Endometrial microvascular endothelial cells (primary cell): ENCODE measurements around the gene GOLGA7B. TPM values are rescaled to one million over a fixed set of nuclear protein-coding genes. Genes with fewer than 3 reads are reported as not detected.

Experiments
- in situ Hi-C: cut with HindIII; loops from 2 replicates; pipeline ENCODE4 v1.10.0; 2017; ENCODE audit warnings: low sequenced_read_pairs, low pct_unique_long_range_greater_than_20kb; ENCODE audit errors: inconsistent ontology term
- total RNA-seq: library from RNA; depleted of rRNA; stranded (reverse); fragments of >200 nt; gene quantifications from one replicate; pipeline ENCODE4 v1.2.3, GENCODE V29; 2015; ENCODE audit errors: inconsistent ontology term

GOLGA7B gene
- total RNA-seq: not detected

DNA sequence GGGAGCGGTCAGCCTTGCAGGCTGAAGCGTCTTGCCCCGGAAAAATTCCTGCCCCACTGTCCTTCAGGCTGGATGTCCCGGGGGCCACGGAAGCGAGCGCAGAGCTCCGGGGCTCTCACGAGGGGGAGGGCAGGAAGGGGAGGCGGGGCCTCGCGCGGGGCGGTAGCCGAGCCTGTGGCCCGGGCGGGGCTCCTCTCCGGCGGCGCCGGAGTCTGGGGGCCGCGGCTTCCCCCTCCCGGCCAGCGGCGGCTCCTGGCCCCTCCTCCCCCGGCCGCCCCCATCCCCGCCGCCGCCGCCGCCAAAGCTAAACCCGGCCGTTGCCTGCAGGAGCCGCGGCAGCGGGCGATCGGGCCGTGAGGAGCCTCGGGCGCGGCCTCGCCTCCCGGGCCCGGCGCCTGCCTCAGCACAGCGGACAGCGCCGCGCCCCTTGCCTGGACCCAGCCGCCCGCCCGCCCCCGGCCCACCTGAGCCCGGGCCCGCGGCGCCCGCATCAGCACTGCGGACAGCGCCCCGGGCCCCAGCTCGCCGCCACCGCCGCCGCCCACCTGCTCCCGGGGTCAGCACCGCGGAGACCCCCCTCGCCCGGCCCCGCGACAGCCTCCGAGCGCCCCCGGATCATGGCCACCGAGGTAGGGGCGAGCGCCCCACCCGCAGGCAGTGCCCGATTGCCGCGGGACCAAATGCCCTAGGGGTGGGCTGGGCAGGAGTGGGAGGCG lies at the start of gene GOLGA7B:
TSS of gene GOLGA7B (plus strand) at position 157 of the 716 bp plus-strand sequence. CDS start at position 618, 461 bp downstream.
- in situ Hi-C loops: no loop called here

DNA sequence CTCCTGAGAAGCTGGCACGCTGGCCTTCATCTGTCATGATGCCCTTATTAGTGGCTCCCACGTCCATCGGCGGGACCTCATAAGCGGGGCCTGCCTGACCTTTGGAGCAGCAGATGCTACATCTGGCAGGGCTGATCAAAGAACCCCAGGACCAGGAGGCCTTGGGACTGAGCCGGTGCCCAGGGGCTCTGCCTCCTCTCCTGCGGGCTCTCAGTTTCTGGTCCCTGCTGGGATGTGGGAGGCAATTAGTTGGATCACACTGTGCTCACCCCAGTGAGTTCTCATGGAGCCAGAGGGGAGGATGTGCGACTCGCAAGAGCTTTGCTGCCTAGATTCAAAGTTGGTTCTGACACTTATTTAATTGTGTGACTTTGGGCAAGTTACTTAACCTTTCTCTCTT lies 49.2 kb upstream of the GOLGA7B start:
- in situ Hi-C loops: no loop called here

DNA sequence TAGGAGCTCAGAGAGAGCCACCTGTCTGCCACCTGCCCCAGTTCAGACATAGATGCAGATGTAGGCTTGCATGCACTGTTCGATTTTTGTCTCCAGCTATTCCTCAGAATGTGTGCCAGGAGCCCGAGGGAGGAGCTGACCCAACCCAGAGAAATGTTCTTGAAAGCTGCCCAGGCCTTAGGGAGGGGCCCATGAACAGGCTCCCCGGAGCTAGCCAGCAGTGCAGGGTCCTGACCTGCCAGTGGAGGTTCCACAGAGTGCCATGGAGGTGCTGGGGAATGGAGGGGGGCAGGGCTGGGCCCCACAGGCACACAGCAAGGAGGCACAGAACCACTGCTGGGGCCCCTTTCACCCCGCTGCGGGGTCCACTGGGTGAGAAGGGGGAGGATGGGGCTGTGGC lies 48.2 kb upstream of the GOLGA7B start:
- in situ Hi-C loops: no loop called here

DNA sequence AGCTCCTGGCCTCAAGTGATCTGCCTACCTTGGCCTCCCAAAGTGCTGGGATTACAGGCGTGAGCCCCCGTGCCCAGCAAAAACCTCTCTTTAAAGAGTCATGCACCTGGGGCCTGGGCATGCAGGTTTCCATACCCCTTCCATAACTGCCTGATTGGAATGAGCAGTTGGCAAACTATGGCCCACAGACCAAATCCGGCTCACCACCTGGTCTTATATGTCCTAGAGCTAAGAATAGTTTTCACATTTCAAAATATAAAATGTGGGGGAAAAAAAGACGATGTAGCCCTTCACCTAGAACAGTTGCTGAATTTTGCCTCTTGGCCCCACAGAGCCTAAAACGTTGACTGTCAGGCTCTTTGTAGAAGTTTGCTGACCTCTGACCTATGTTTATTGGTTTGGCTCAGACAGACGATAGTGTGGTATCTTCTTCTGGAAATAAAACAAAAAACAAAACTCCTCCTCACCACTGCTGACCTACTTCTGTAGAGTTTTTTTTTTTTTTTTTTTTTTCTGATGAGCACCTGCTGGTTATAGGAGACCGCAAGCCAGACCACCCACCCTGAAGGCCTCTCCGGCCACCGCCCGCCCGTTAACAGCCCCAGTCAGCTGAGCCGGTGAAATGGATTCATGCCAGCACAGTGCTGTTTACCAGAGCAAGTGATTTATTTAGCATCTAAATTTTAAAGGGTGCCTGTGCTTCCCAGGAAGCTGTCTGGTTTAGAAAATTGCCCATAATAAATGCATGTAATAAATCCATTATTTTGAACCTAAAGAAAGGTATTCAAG lies 44.4 kb upstream of the GOLGA7B start:
- in situ Hi-C loops: no loop called here

DNA sequence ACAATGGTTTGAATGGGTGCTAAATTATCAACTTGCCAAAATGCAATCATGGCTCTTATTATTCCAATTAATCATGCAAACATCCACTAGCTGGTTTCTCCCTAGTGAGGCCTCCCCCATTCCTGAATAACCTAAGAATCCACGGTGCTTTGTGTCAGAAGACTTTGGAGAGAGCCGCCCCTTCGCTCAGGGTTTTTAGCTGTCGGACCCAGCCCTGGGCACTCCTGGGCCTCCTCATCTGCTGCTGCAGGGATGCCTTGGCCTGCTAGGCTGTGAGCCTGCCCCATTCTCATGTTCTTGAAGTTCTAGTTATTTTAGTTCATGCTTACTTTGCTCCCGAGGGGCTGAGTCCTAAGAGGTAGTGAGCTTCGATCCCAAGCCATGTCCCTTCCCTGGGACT lies 43.7 kb upstream of the GOLGA7B start:
- in situ Hi-C loops: no loop called here

DNA sequence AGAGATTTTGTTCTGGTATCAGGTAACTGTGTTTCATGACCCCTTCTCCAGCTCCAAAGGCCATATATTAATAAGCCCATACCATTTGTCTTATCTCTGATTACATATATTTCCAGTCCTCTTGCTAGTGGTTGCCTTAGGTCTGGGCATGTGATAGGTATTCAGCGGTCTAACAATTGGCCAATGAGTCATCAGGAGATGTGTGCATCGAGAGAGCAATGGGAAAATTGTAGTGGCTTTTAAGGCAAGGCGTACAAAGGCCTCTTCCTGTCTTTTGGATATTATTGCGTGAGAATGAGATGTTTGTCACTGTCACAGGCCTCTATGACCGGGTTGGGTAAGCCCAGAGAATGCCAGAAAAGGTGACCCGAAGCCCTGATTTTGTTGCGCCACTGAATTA lies 39.2 kb upstream of the GOLGA7B start:
- in situ Hi-C loops: no loop called here

DNA sequence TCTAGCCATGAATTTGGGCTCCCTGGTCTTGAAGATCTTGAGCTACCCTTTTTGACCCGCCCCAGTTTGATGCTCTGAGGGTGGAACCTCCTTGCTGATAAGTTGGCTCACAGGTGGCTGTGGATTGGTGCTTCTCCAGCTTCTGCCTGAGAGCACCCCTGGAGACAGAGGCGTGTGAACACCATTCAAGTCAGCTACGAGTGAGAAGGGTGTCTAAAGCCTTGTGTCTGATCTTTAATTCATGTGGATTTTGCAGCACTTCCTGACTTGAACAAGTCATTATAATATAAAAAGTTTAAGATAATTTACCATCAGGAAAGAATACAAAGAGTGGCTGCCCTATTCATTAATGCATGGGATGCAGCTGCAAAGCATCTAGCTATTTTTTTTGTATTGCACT lies 37.7 kb upstream of the GOLGA7B start:
- in situ Hi-C loops: no loop called here

DNA sequence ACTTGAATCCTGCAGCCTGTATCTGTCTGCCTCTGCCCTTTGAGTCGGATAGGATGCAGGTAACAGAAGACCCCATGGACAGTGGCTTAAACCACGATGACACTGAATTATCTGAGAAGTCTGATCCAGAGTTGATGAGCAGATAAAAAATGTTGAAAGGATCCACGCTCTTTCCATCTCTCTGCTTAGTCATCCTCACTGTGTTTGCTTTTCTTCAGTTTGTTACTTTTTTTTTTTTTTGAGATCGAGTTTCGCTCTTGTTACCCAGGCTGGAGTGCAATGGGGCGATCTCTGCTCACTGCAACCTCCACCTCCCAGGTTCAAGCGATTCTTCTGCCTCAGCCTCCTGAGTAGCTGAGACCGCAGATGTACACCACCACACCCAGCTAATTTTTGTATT lies 36.9 kb upstream of the GOLGA7B start:
- in situ Hi-C loops: no loop called here

DNA sequence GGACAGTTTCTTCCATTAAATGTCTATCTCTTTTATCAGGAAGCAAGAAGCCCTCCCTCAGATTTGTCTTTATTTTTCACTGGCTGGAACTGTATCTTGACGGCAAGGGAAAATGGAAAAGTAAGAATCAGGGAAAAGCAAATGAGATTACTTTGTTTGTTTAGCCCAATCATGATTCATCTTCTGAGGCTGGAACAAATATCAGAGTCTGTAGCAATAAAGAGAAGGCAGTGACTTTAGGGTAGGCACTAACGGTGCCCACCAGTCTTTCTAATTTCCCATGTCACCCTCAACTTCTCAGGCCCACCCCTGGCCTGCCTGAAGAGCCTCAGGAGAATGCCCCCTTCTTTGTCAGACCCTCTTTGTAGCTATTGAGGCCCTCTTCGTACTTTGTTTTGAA lies 36.3 kb upstream of the GOLGA7B start:
- in situ Hi-C loops: no loop called here

DNA sequence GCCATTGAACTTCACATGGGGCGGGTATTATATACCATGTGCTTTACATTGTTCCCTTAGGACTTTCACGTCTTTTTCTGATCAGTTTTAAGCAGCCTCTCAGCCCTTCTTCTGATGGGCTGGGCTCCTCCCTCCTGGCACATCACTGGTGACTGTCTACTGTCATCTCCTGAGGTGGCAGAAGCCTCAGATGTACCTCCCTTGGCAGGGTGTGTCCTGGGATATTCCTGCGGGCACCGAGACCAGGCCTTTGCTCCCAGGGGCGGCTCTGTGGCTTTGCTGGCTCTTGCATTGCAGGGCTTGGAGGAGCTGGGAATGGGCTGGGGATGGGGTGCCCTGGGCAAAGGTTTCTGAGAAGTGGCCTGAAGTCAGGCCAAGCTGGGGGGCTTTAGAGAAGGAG lies 34.6 kb upstream of the GOLGA7B start:
- in situ Hi-C loops: no loop called here

DNA sequence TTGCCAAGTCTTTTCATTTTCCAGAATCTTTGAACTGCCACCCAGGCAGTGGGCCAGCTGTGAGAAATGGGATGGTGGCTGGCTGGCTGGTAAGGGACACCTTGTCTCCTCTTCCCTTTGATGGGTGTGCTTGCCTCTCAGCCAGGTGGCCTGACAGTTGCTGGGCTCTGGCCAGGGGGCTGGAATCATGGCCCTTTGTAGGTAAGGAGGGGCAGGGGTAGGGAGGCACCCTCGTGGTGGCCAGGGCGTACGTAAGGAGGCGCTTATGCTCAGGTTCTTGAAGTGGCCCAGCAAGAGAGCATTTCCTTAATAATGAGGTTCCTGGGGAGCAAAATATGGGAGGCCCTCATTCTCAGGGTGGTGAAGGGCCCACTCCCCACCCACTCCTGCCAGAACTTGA lies 33.0 kb upstream of the GOLGA7B start:
- in situ Hi-C loops: no loop called here

DNA sequence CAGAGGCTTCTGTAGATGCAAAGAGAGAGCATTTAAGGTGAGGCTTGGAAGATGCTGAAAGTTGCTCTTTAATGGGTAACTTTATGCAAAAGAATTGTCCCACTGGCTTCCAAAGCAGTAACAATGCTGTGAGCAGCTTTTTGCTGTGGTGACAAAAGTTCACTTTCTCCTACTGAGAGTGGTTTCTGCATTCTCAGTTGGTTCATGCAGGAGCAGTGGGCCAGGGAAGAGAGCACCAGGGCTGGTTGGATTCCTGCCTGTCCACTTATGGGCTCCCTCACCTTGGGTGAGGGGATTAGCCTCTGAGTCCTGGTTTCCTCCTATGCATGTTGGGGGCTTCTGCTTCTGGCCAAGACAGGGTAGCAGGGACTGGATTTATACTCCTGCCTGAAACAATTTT lies 31.1 kb upstream of the GOLGA7B start:
- in situ Hi-C loops: no loop called here

DNA sequence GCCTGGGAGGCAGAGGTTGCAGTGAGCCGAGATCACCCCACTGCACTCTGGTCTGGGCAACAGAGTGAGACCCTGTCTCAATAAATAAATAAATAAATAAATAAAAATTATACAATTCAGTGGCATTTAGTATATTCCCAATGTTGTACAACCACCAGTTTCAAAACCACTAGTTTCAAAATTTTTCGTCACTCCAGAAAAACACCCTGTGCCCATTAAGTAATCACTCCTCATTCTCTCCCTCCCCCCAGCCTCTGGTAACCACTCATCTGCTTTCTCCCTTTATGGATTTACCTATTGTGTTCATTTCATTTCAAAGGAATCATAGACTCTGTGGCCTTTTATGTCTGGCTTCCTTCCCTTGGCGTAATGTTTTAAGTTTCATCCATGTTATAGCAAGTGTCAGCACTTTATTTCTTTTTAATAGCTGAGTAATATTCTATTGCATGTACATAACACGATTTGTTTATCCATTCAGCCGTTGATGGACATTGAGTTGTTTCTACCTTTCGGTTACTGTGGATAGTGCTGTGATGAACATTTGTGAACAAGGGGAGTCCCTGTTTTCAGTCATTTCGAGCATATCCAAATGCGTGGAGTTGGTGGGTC lies 29.4 kb upstream of the GOLGA7B start:
- in situ Hi-C loops: no loop called here

DNA sequence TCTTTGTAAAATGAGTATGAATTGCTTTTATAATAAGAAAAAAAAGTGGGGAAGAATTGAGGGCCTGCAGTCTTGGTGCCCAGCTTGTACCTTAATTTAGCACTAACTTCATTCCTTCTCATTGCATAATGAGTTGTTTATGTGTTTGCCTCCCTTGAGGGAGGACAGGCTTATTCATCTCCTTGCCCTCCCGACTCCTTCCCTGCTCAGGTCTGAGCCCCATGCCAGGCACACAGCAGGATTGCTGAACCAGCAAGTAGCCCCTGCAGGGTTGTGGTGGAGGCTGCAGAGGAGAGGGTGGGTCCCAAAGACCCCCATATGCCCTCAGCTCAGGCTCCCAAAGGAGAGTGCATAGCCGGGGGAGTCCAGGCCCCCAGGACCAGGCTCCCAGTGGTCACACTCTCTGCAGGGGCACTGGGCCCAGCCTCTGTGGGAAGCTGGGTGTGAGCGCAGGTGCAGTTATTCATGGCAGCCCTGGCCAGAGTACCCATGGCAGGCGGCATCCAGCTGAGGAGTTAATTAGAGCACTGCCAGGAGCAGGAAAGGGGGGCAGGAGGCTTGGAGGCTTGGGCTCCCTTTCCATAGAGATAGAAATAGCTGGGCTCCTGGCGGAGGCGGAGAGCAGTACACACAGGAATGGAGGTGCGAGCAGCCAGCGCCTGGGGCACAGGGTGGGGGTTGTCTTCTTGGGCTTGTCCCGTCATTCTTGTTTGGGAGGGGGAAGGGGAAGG lies 28.2 kb upstream of the GOLGA7B start:
- in situ Hi-C loops: no loop called here

DNA sequence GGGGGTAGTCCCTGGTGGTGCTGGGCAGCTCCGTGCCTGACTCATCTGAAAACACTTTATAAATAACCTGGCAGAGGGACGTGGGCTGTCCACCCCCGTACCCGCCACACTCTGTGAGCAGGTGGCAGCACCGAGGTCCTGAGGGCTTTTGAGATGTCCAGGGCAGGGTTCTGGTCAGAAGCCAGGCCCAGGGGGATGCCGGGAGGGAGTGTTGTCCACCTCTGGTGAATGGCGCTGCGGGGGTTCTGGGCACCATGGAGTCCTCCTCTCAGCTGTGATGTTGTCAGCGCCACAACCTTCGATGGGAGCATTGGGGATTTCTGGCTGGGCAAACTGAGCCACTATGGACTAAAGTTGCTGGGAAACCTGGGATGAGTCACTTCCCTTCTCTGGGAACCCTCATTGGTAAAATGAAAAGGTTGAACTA lies 27.4 kb upstream of the GOLGA7B start:
- in situ Hi-C loops: no loop called here

DNA sequence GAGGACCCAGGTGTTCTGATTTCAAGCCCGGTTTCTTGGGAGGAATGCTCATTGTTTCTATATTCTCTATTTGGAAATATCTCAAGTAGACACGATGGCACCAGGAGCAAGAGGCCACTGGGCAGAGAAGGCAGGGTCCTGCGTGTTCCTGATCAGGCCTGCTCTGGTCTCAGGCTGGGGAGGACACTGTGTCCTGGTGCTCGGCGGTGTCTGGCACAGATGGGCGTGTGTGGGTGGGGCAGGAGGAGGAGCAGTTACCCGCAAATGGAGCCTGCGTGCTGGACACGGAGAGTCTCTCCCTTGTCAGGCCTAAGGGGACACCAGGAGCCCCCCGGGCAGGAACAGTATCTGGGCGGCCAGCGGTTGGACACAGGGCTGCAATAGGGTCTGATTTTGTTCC lies 25.9 kb upstream of the GOLGA7B start:
- in situ Hi-C loops: no loop called here

DNA sequence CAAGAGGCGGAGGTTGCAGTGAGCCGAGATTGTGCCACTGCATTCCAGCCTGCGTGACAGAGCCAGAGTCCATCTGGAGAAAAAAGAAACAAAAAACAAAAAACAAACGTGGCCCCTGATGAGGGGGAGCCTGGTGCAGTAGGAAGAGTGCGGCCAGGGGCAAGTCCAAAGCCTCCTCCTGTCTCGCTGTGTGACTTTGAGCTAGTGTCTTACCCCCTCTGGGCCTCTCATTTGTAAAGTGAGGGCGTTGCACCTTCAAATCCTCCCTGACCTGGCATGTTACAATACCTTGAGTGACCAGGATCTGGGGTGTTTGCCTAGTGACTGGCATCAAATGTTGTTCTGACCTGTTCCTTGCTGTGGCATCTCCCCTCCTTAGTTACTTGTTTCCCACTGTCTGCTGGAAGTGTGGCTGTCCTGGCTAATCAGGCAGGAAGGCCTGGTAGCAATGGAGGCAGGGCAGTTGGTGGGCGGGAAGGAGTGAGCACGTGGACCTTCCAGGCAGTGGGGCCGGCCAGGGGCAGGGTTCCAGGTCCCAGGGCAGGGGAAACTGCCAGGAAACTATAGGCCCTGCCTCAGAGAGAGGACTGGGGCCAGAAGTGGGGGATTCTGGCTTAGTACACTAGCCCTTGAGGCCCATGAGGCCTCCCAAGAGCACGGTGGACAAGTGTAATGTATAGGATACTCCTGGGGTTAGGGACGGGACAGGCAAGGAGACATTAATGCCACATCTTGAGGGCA lies 24.5 kb upstream of the GOLGA7B start:
- in situ Hi-C loops: no loop called here

DNA sequence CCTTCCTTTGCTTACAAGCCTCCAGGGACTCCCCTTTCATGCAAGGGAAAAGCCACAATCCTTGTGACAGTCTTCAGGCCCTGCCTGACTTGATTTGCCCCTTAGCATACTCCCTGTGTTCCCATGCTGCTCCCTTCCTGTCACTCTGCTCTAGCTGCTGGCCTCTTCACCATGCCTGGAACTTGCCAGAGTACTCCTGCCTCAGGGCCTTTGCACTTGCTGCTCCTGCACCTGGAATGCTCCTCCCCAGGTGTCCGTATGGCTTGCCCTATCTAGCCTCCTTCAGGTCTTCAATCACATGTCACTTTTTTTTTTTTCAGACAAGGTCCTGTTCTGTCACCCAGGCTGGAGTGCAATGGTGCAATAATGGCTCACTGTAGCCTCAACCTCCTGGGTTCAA lies 22.8 kb upstream of the GOLGA7B start:
- in situ Hi-C loops: no loop called here
